ENCODE results near the gene LIMS2. TPM values are rescaled to one million over a fixed set of nuclear protein-coding genes. Genes with fewer than 3 reads are reported as not detected.

Gene LIMS2
- polyA plus RNA-seq, 1 donor (not counting 4 experiments of a cell fraction or from before 2014, with no cell fraction given) = not detected

DNA sequence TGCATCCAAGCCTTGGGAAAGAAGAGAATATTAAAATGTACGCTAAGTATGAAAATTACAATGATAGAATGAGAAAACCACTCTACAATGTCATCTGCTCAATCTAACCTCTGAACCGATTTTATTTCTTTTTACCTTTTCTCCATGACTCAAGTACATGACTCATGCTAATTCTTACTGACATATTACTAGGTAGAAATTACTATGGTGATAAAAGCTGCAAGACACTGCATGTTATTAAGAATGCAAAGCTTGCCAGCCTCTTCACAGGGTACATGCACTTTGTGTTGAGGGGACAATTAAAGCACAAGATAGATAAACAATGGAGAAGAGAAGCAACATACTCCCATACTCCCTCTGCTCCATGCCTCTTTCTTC is 46.6 kb upstream of the LIMS2 start:
- dilution Hi-C loops (cut with MboI; ENCODE audit: extremely low pct_ligation_motif_present, low sequenced_read_pairs) = no loop called here
- Histone ChIP-seq H3K9me1 (ENCODE audit: control insufficient read depth, extremely low read depth, insufficient read depth, low read length) (no peaks in the 10 kb centered on the region), H3K9me3 (ENCODE audit: control insufficient read depth, low read depth, low read length) (no peaks in the 10 kb centered on the region), H3K36me3 (ENCODE audit: control insufficient read depth in 2 of 2, extremely low read depth in 1 of 2, insufficient read depth in 2 of 2, low read length in 2 of 2) (peaks cover 9 to 17% of the 10 kb centered on the region in 2 experiments), H3K4me2 (ENCODE audit: control insufficient read depth, extremely low read depth, insufficient read depth, low read depth, low read length) (peak overlapping the region; percentile 72), H3K4me3 (ENCODE audit: control insufficient read depth in 2 of 3, extremely low read depth in 1 of 3, insufficient read depth in 2 of 3, low read depth in 1 of 3, low read length in 3 of 3) (peak overlapping the region in 2 of 3 experiments; percentile 28 to 43), H4K20me1 (ENCODE audit: control insufficient read depth, extremely low read depth, insufficient read depth, low read length) (no peaks in the 10 kb centered on the region), H3K27me3 (ENCODE audit: control insufficient read depth, extremely low read depth, insufficient read depth, low read length) (no peaks in the 10 kb centered on the region), H2AFZ (ENCODE audit: control insufficient read depth, low read length) (no peak overlapping the region), H3K9ac (ENCODE audit: control insufficient read depth, extremely low read depth, insufficient read depth, low read length) (peak overlapping the region; percentile 17), H3K4me1 (ENCODE audit: control insufficient read depth, extremely low read depth, insufficient read depth, low read length) (peaks cover 18% of the 10 kb centered on the region), H3K79me2 (ENCODE audit: control insufficient read depth, insufficient read depth, low read length) (no peaks in the 10 kb centered on the region), H3K27ac (ENCODE audit: control insufficient read depth, insufficient read depth, low read length) (peak overlapping the region; percentile 92)
- TF ChIP-seq EZH2 (IDR thresholded peaks at IDR 0.05; ENCODE audit: low read length) = no peak
- TF ChIP-seq, protein P1, sequence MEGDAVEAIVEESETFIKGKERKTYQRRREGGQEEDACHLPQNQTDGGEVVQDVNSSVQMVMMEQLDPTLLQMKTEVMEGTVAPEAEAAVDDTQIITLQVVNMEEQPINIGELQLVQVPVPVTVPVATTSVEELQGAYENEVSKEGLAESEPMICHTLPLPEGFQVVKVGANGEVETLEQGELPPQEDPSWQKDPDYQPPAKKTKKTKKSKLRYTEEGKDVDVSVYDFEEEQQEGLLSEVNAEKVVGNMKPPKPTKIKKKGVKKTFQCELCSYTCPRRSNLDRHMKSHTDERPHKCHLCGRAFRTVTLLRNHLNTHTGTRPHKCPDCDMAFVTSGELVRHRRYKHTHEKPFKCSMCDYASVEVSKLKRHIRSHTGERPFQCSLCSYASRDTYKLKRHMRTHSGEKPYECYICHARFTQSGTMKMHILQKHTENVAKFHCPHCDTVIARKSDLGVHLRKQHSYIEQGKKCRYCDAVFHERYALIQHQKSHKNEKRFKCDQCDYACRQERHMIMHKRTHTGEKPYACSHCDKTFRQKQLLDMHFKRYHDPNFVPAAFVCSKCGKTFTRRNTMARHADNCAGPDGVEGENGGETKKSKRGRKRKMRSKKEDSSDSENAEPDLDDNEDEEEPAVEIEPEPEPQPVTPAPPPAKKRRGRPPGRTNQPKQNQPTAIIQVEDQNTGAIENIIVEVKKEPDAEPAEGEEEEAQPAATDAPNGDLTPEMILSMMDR (optimal IDR thresholded peaks at IDR 0.05 in 1 of 3, IDR thresholded peaks at IDR 0.05 in 1 of 3, conservative IDR thresholded peaks at IDR 0.05 in 1 of 3; ENCODE audit: extremely low read depth in 1 of 3, insufficient read depth in 2 of 3, low read length in 3 of 3) = no peak
- DNase-seq (ENCODE audit: low read depth, low spot score) (peak; percentile 48), FAIRE-seq (peak; percentile 87)

DNA sequence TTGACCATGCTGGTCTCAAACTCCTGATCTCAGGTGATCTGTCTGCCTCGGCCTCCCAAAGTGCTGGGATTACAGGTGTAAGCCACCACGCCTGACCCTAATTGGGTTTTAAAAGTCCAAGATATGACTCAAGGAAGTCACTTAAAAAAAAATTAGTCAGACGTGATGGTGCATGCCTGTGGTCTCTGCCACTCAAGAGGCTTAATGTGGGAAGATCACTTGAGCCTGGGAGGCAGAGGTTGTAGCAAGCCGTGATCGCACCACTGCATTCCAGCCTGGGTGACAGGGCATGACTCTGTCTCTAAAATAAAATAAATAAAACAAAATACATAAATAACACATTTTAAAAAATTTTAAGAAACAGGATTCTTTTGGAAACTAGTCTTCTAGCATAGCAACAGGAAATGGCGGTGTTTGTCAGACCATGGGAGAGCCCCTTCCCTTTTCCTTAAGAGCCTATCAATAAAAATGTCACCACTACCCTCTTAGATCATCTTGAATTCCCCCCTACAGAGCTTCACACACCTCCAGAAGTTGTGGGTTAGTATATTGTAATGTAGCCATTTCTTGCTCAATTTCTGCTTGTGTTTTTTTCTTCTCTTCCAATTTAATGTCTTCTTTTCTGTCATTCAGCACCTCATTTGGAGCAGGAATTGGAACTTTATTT is 46.1 kb upstream of the LIMS2 start:
- Histone ChIP-seq H2AFZ (ENCODE audit: control insufficient read depth, low read length) (no peak overlapping the region), H3K4me2 (ENCODE audit: control insufficient read depth, extremely low read depth, insufficient read depth, low read depth, low read length) (peak overlapping the region; percentile 72), H3K27me3 (ENCODE audit: control insufficient read depth, extremely low read depth, insufficient read depth, low read length) (no peaks in the 10 kb centered on the region), H3K79me2 (ENCODE audit: control insufficient read depth, insufficient read depth, low read length) (no peaks in the 10 kb centered on the region), H3K9me1 (ENCODE audit: control insufficient read depth, extremely low read depth, insufficient read depth, low read length) (no peaks in the 10 kb centered on the region), H3K4me1 (ENCODE audit: control insufficient read depth, extremely low read depth, insufficient read depth, low read length) (peaks cover 18% of the 10 kb centered on the region), H3K9ac (ENCODE audit: control insufficient read depth, extremely low read depth, insufficient read depth, low read length) (peak overlapping the region; percentile 28), H3K4me3 (ENCODE audit: control insufficient read depth in 2 of 3, extremely low read depth in 1 of 3, insufficient read depth in 2 of 3, low read depth in 1 of 3, low read length in 3 of 3) (peak overlapping the region in 2 of 3 experiments; percentile 28 to 43), H3K27ac (ENCODE audit: control insufficient read depth, insufficient read depth, low read length) (peak overlapping the region; percentile 92), H3K9me3 (ENCODE audit: control insufficient read depth, low read depth, low read length) (no peaks in the 10 kb centered on the region), H4K20me1 (ENCODE audit: control insufficient read depth, extremely low read depth, insufficient read depth, low read length) (no peaks in the 10 kb centered on the region), H3K36me3 (ENCODE audit: control insufficient read depth in 2 of 2, extremely low read depth in 1 of 2, insufficient read depth in 2 of 2, low read length in 2 of 2) (peaks cover 12 to 20% of the 10 kb centered on the region in 2 experiments)
- DNase-seq (ENCODE audit: low read depth, low spot score) = peak; percentile 63
- FAIRE-seq = no peak
- dilution Hi-C loops (cut with MboI; ENCODE audit: extremely low pct_ligation_motif_present, low sequenced_read_pairs) = no loop called here
- TF ChIP-seq EZH2 (IDR thresholded peaks at IDR 0.05; ENCODE audit: low read length) = no peak
- TF ChIP-seq, protein P1 (optimal IDR thresholded peaks at IDR 0.05 in 1 of 3, IDR thresholded peaks at IDR 0.05 in 1 of 3, conservative IDR thresholded peaks at IDR 0.05 in 1 of 3; ENCODE audit: extremely low read depth in 1 of 3, insufficient read depth in 2 of 3, low read length in 3 of 3) = no peak
